Natural killer cell (primary cell): ENCODE measurements around the gene AFMID. TPM values are rescaled to one million over a fixed set of nuclear protein-coding genes. Genes with fewer than 3 reads are reported as not detected.

Source experiments
- ATAC-seq, 3 donors: fragments of 150-1000 bp in 2 of 3; fragments of 200-7000 bp in 1 of 3; cut with Tn5 transposase; 1 replicate in 1 of 3; 2 replicates in 2 of 3; pipeline ENCODE4 v1.10.0; 2021; ENCODE audit warnings: mild to moderate bottlenecking in 2 of 3, moderate library complexity in 2 of 3
- DNase-seq, 2 donors: peaks; one replicate each; pipeline versions ENCODE4 v3.0.0 to v3.0.0-alpha.2; 2013 to 2021; ENCODE audit warnings: mixed read lengths in 1 of 2
- H3K27ac ChIP-seq: one replicate; pipeline ENCODE4 v1.5.1; 2013; ENCODE audit warnings: mild to moderate bottlenecking, low read length
- H3K27me3 ChIP-seq: one replicate; pipeline ENCODE4 v1.6.1; 2013; ENCODE audit warnings: low read length; ENCODE audit not compliant: control insufficient read depth, insufficient read depth
- H3K36me3 ChIP-seq: one replicate; pipeline ENCODE4 v1.6.1; 2013; ENCODE audit warnings: low read length; ENCODE audit not compliant: control insufficient read depth, insufficient read depth
- H3K4me1 ChIP-seq: one replicate; pipeline ENCODE4 v1.6.1; 2013; ENCODE audit warnings: low read length; ENCODE audit not compliant: control insufficient read depth, insufficient read depth
- H3K4me3 ChIP-seq: one replicate; pipeline ENCODE4 v1.5.1; 2013; ENCODE audit warnings: low read length
- H3K9me3 ChIP-seq: one replicate; pipeline ENCODE4 v1.6.1; 2013; ENCODE audit warnings: low read length; ENCODE audit not compliant: control insufficient read depth, insufficient read depth
- H3K27ac Mint-ChIP-seq, 2 donors: one replicate each; pipeline ENCODE4 v1.8.0; 2022; ENCODE audit warnings: mild to moderate bottlenecking in 2 of 2, mixed read lengths in 2 of 2, moderate library complexity in 1 of 2
- H3K27me3 Mint-ChIP-seq, 2 donors: one replicate each; pipeline ENCODE4 v1.8.0; 2022; ENCODE audit warnings: low read depth in 2 of 2, mixed read lengths in 2 of 2
- H3K36me3 Mint-ChIP-seq: one replicate; pipeline ENCODE4 v1.8.0; 2022; ENCODE audit warnings: mixed read lengths
- H3K4me1 Mint-ChIP-seq, 2 donors: one replicate each; pipeline ENCODE4 v1.8.0; 2022; ENCODE audit warnings: mixed read lengths in 2 of 2
- H3K4me3 Mint-ChIP-seq: one replicate; pipeline ENCODE4 v1.8.0; 2022; ENCODE audit warnings: mild to moderate bottlenecking, moderate library complexity, mixed read lengths
- H3K9me3 Mint-ChIP-seq, 2 donors: one replicate each; pipeline ENCODE4 v1.8.0; 2022; ENCODE audit warnings: mixed read lengths in 2 of 2
- CTCF ChIP-seq: fragments of 200-600 bp; IDR thresholded peaks from one replicate; pipeline ENCODE4 v1.8.0; 2022; ENCODE audit warnings: antibody characterized with exemption
- WGBS: methylation state at CpG from one replicate; pipeline ENCODE4 v1.1.7; 2013; ENCODE audit warnings: missing lambda C conversion rate; ENCODE audit not compliant: insufficient coverage; 5-methylcytosine and 5-hydroxymethylcytosine counted together
- intact Hi-C: fragments of 100-400 bp; cut with micrococcal nuclease; formaldehyde crosslinking; loops from one replicate; pipeline ENCODE4 v1.14.2; 2022
- total RNA-seq, 4 donors: library from RNA; stranded (reverse); fragments of 120-200 nt in 1 of 4; gene quantifications; one replicate each; pipeline versions ENCODE4 v1.2.3 to v1.2.4, GENCODE V29; 2013 to 2022

Gene AFMID
- total RNA-seq, 3 donors from 2014 or later (not counting 1 experiment from before 2014, with no cell fraction given), result 2.2 to 4.1 (median 2.3) TPM

GRCh38 chr17:78228176-78228575 is 41.0 kb downstream of the AFMID start:
- ATAC-seq (no peak), DNase-seq (no peak)
- no peaks in the 10 kb centered on the region for H3K9me3 ChIP-seq
- no peak overlapping the region for H3K27ac ChIP-seq
- intact Hi-C loops, result no loop called here
- Mint-ChIP-seq H3K9me3 (no peaks in the 10 kb centered on the region), H3K36me3 (no peaks in the 10 kb centered on the region), H3K27ac (no peak overlapping the region), H3K4me1 (peaks cover 4% of the 10 kb centered on the region in 2 donors), H3K27me3 (peaks cover 25 to 28% of the 10 kb centered on the region in 2 donors), H3K4me3 (no peak overlapping the region)
- peaks cover 10% of the 10 kb centered on the region for H3K4me1 ChIP-seq
- TF ChIP-seq CTCF, result no peak
- H3K36me3 ChIP-seq, result no peaks in the 10 kb centered on the region
- H3K27me3 ChIP-seq, result peaks cover 23% of the 10 kb centered on the region
- WGBS, result 37% methylated on average over 3 of the region's 4 CpGs
- no peak overlapping the region for H3K4me3 ChIP-seq

GRCh38 chr17:78230252-78230962 is 43.2 kb downstream of the AFMID start:
- Mint-ChIP-seq H3K36me3 (no peaks in the 10 kb centered on the region), H3K9me3 (no peaks in the 10 kb centered on the region), H3K27me3 (peaks cover 25 to 28% of the 10 kb centered on the region in 2 donors), H3K4me3 (no peak overlapping the region), H3K27ac (no peak overlapping the region), H3K4me1 (peaks cover 4% of the 10 kb centered on the region in 2 donors)
- 63% methylated on average over 13 of the region's 13 CpGs for WGBS
- TF ChIP-seq CTCF, result no peak
- H3K27ac ChIP-seq, result no peak overlapping the region
- intact Hi-C loops, result no loop called here
- peak in 1 of 2 donors; percentile 33 for DNase-seq
- no peak for ATAC-seq
- H3K27me3 ChIP-seq, result peaks cover 23% of the 10 kb centered on the region
- H3K9me3 ChIP-seq, result no peaks in the 10 kb centered on the region
- no peaks in the 10 kb centered on the region for H3K36me3 ChIP-seq
- H3K4me3 ChIP-seq, result no peak overlapping the region
- H3K4me1 ChIP-seq, result peaks cover 10% of the 10 kb centered on the region

GRCh38 chr17:78230996-78231935 is 44.1 kb downstream of the AFMID start, which contains the start of gene TMEM235:
Gene TMEM235 (plus strand): TSS chr17:78231631. CDS start chr17:78232024, 393 bp downstream.
- Mint-ChIP-seq H3K36me3 (no peaks in the 10 kb centered on the region), H3K4me1 (peaks cover 4% of the 10 kb centered on the region in 2 donors), H3K27ac (no peak within 1 kb of the TSS), H3K27me3 (peaks cover 25 to 28% of the 10 kb centered on the region in 2 donors), H3K9me3 (no peaks in the 10 kb centered on the region), H3K4me3 (no peak within 1 kb of the TSS)
- DNase-seq (no peak), ATAC-seq (no peak)
- no peaks in the 10 kb centered on the region for H3K9me3 ChIP-seq
- H3K36me3 ChIP-seq, result no peaks in the 10 kb centered on the region
- H3K4me1 ChIP-seq, result peaks cover 10% of the 10 kb centered on the region
- WGBS, result 28% methylated on average over 44 of the region's 52 CpGs
- no peak for TF ChIP-seq CTCF
- H3K27ac ChIP-seq, result no peak within 1 kb of the TSS
- intact Hi-C loops, result no loop called here
- no peak within 1 kb of the TSS for H3K4me3 ChIP-seq
- peaks cover 23% of the 10 kb centered on the region for H3K27me3 ChIP-seq
